ENCODE measurements around the gene SSTR5.
"Not testable (repeated sequence)": the region's sequence is repeated elsewhere in the genome, so short reads cannot be mapped to it uniquely, and the experiment has no call there.

SSTR5 gene

DNA sequence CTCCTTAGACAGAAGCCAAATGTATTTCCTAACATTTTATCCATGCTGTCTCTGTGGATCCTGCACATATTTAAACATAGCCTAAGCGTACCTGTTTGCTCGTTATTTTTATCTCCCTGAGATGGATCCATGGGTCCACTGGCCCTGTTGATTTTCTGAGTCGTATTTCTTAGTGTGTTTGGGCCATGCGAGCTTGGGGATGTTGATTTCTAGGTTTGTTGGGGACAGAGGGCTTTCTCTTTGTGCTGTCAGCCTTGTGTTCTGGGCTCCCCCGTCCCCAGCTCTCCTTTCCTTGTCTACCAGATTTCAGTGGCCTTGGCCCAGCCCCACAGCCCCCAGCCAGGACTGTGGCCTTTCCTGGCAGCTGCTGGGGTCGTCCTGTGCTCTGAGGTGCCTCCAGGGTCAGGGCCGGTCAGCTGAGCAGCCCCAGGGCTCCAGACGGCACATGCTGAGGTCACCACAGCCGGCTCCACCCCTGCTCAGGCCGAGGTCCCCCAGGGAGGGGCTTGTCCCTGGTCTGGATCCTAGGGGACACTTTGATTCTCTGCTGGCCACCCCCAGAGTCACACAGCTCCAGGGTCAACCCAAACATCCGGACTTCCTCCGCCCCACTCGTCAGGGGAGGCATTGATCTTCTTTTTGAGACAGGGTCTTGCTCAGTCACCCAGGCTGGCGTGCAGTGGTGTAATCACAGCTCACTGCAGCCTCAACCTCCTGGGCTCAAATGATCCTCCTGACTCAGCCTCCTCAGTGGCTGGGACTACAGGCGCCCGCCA, 4.4 kb downstream of the SSTR5 start:
- no peak for DNase-seq

DNA sequence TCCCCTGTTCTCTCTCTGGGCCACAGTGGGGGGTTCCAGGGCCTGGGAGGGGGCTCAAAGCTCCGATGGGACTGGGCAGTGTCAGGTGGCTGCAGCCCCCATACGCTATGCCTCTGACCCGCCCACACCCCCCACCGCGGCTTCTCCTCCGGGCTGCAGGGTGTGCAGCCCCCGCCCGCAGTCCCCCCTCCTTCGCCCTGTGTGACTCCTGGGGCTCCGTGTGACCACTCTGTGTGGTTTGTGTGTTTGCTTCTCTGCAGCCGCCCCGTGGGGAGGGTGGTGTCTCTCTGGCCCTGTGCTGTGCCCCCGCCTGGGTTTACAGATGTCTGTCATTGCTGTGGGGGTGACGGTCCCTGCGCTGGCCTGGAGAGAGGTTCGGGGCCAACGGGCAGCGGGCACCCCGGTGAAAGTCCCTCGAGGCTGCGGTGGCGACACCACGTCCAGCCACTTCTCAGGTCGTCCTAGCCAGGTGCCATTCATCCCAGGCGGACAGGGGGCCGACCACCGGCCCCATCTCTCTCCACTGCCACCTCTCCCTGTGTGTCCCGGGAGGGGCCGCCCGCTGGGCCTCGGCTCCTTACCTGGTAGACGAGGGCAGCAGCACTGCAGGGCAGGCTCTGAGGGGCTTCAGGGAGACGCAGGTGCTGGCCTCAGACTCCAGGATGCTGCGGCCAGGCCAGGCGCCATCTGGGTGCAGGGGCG, 5.5 kb downstream of the SSTR5 start:
- no peak for DNase-seq

DNA sequence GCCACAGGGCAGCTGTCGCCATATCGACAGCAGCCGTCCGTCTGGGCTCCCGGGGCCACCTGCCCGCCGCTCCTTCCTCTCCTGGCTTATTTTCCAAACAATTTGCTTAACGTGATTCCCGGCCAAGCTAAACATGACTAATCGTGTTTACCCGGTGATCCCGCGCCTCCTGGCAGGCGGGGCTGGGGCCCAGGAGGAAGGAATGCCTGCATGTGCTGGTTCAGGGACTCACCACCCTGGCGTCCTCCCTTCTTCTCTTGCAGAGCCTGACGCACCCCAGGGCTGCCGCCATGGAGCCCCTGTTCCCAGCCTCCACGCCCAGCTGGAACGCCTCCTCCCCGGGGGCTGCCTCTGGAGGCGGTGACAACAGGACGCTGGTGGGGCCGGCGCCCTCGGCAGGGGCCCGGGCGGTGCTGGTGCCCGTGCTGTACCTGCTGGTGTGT, 6.1 kb downstream of the SSTR5 start:
- no peak for DNase-seq

DNA sequence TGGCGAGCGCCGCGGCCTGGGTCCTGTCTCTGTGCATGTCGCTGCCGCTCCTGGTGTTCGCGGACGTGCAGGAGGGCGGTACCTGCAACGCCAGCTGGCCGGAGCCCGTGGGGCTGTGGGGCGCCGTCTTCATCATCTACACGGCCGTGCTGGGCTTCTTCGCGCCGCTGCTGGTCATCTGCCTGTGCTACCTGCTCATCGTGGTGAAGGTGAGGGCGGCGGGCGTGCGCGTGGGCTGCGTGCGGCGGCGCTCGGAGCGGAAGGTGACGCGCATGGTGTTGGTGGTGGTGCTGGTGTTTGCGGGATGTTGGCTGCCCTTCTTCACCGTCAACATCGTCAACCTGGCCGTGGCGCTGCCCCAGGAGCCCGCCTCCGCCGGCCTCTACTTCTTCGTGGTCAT, 6.8 kb downstream of the SSTR5 start:
- DNase-seq, result no peak

DNA sequence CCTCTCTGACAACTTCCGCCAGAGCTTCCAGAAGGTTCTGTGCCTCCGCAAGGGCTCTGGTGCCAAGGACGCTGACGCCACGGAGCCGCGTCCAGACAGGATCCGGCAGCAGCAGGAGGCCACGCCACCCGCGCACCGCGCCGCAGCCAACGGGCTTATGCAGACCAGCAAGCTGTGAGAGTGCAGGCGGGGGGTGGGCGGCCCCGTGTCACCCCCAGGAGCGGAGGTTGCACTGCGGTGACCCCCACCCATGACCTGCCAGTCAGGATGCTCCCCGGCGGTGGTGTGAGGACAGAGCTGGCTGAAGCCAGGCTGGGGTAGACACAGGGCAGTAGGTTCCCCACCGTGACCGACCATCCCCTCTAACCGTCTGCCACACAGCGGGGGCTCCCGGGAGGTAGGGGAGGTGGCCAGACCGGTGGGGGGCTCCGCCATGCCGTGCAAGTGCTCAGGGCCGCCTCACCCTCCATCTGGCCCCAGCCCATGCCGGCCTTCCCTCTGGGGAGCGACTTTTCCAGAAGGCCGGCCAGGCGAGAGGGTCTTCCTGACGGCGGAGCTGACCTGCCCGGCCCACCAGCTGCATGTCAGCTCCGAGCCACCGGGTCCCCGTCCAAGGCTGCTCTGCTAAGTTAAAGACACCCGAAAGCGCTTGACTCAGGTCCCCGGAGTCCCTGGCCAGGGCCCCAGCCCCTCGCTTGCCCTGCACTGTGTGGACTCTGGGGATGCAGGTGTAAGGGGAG, 7.4 kb downstream of the SSTR5 start:
- DNase-seq, result no peak

DNA sequence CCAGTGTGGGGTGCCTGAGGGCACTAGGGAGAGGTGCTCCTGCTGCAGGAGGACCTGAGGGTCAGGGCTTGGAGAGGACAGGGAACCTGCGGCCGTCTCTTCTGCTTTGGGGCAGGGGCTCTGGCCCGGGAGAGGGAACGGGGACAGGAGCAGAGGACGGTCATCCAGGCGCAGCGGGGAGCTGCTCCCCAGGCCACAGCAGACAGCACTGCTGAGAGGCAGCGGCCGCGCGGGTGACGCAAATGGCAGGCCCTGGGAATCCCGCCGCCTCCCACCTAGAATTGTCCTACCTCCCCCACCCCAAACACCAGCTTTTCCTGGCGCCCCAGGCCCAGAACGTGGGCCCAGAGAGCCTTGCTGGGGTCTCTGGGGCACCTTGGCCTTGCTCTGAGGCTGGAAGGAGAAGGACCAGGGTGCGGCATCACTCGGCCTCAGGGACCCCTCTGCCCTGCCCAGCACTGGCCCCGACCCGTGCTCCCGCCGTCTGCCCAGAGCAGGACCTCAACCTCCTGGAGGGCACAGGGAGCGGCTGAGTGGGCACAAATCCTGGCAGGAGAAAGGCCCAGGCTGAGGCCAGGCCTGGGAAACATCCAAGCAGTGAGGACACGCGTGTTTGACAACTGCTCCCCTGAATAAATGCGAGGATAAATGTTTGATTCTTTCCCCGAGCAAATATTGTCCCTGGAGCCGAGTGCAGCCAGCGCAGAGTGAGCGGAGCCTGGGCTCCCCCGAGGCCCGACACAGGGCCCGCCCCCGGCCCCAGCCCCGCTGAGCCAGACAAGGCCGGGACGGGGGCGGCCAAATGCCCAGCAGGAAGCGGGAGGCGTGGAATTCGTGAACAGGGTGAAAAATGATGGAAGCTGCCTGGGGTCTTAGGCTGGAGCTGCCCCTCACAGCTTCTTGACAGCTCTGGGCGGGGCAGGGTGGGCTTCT, 8.5 kb downstream of the SSTR5 start:
- DNase-seq, result no peak

DNA sequence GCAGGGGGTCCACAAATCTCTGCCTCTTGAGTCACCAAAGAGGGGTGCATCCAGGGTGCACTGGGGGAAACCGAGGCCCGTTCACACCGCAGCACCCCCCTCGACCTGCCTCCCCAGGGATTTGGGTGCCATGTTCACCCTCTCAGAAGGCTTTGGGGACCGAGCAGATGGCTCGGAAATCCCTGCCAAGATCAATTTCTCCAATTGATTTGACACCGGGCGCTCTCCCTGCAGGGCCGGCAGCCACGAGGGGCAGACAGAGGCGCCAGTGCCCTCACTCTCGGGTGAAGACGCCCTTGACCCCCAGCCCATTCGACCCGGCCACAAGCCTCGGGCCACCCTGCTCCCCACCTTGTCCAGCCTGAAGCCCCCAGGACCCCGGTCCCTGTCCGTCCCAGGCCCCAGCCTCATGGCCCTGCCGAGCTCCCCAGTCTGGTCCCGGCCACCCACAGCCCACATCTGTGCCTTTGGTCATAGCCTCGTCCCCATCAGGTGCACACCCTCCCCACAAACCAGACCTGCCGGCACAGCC, 9.3 kb downstream of the SSTR5 start:
- DNase-seq, result no peak

DNA sequence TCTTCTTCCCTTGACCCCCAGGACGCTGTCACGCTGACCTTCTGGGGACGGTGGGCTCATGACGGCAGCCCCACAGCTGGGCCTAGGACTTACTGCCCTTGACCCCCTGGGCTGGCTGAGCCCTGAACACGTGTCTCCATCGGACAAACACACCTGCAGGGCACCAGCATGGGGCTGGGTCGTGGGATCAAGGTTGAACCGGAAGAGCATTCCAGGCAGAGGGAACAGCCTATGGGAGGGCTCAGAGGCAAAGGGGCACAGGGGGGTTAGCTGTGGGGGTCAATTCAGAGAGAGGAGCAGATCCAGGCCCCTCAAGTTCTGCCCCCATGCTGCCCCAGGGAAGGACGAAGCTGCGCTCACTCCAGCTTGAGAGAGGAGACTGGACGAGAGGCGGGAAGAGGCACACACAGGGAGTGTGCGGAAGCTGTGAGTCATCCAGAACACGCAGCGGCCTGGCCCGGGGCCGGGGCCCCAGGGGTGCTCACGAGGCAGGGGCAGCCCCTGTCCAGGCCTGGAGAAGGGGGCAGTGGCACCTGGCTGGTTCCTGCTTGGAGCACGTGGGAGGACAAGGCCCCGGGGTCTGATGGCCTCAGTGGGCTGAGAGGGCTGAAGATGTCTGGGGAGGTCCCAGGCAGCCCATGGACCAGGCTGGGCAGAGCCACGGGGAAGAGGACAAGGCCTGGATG, 9.9 kb downstream of the SSTR5 start:
- no peak for DNase-seq

DNA sequence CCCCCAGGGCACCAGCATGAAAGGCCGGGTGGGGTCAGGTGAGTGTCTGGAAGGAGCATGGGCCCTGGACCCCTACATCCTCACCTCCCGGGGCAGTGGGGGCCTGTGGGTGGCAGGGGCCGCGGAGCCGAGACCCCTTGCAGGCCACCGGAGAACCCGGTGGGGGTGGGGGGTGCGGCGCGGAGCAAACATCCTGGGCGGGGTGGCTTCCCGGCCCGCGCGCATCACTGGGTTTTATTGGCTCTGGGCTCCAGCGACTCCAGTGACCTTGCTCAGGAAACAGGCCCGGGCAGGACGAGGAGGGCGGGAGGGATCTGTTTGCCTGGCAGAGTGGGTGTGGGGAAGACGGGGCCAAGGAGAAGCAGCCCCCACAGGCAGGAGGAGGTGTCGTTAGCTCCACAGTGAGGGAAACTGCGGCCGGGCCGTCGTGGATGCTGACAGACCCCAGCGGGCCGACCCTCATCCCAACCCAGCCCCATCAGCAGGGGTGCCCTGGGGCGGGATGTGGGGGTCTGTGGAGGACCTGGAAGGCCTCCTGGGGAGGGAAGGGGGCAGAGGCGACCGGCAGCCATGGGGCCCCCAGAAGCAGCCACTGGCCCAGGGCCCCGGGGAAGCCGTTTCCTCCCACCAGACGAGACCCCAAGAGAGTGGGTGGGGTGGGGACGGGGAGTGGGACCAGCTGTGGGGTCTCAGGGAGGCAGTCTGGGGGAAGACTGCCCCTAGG, 10.6 kb downstream of the SSTR5 start:
- no peak for DNase-seq

DNA sequence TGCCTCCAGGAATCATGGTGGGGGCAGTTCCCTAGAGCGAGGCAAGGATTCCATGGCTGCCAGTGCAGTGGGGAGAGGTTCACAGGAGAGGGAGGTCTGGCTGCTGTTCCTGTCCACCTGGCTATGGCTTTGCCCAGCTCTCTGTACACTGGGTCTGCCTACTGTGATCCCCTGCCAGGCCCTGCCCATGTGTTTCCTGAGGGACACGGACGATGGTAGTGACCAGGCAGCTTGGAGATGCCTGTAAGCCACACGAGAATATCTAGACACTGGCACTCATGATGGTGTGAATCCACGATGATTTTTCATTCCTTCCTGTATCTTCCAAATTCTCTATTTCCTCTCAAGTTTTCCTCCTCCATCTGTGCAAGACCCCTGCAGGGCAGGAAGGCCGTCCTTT, 12.4 kb downstream of the SSTR5 start:
- no peak for DNase-seq

DNA sequence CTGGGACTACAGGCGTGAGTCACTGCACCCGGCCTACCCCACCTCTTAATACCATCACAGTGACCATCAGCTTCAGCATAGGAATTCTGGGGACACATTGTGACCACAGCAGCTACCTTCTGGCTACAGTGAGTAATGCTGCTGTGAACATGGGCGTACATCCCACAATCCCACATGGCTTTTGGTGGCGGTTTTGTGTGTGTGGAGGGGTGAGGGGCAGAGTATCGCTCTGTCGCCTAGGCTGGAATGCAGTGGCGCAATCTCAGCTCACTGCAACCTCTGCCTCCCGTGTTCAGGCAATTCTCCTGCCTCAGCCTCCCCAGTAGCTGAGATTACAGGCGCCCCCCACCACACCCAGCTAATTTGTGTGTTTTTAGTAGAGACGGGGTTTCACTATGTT, 13.9 kb downstream of the SSTR5 start:
- DNase-seq, result not testable (repeated sequence)

DNA sequence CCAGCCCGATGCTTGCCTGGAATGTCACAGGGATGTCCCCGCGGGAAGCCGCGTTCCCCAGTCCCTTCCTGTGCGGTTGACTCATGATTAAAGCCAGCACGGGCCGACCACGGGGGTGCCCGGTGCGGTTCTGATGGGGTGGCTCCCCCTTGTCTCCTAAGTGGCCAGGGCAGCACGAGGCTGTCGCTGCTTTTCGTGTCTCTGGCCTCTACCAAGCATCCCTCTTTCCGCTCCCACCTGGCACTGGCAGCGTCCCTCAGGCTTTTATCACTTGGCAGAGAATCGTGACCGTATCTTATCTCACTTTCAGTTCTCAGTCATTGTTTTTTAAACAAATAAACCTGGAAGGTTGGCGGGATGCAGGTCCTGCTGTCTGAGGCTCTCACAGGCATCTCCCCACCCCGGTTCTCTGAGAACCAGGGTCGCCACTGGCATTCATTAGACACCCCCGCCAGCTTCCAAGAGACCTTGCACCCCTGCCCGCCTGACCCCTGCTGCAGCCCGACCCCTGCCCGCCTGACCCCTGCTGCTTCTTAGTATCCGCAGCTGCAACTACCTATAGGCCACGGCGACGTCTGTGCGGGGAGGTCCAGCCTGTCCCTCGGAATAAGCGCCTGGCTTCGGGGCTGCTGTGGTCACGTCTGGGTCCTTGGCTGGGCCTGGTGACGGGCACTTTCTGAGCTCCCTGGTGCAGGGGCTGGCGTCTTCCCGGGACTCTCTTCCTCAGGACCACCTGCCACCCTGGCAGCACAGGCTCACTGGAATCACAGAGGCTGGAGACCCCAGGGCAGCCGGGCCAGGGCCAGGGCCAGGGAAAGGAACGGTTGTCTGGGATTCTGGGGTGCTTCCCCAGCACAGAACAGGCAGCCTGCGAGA, 16.0 kb downstream of the SSTR5 start:
- DNase-seq, result no peak

DNA sequence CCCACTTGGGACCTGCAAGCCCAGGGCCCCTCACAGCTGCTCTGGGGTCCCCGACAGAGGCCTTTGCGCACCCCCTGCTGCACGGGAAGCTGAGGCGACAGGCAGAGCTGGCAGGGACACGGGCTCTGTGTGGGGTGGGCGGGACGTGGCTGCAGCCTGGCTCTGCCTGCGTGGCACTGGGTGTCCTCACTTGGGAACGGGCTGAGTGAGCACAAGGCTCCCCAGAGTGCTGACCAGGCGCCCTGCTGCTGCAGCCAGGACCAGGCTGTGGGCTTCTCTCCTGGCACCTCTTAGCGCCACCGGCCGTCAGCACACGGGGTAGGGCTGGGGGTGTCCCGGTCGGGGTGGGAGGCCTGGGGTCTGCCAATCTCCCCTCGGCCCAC, 16.9 kb downstream of the SSTR5 start:
- no peak for DNase-seq

DNA sequence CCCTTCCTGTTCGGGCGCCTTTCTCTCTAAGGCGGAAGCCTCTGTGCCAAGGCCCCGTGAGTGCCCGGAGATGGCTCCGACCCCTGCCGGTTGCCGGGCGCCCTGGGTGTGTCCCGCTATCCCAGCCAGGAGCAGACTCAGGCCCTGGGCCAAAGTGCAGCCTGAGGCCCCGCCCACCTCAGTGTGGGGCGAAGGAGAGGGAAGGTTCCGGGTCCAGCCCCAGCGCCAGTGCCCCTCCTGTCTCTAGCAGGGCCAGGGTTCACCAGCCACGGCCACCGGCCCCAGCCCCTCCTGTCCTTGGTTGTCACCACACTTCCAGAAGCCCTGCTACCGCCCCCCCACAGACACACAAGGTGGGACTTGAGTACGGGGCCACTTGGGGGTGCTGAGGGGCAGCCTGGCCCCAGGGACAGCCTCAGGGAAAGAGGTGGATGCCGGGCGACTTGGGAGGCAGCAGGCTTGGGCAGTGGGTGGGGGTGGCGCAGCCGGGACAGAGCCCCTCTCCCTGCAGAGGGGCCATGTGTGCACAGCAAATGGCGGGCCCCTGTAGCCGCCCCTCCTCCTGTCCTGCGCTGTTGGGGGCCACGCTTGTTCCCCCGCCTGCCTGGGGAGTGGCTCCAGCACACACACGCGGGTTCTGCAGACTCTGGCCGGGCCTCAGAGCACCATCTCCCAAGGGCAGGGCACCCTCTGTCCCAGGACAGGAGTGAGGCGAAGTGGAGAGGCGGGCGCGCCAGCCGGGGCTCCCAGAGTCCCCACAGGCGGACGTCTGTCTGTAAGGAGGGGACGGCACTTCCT, 17.5 kb downstream of the SSTR5 start:
- no peak for DNase-seq

DNA sequence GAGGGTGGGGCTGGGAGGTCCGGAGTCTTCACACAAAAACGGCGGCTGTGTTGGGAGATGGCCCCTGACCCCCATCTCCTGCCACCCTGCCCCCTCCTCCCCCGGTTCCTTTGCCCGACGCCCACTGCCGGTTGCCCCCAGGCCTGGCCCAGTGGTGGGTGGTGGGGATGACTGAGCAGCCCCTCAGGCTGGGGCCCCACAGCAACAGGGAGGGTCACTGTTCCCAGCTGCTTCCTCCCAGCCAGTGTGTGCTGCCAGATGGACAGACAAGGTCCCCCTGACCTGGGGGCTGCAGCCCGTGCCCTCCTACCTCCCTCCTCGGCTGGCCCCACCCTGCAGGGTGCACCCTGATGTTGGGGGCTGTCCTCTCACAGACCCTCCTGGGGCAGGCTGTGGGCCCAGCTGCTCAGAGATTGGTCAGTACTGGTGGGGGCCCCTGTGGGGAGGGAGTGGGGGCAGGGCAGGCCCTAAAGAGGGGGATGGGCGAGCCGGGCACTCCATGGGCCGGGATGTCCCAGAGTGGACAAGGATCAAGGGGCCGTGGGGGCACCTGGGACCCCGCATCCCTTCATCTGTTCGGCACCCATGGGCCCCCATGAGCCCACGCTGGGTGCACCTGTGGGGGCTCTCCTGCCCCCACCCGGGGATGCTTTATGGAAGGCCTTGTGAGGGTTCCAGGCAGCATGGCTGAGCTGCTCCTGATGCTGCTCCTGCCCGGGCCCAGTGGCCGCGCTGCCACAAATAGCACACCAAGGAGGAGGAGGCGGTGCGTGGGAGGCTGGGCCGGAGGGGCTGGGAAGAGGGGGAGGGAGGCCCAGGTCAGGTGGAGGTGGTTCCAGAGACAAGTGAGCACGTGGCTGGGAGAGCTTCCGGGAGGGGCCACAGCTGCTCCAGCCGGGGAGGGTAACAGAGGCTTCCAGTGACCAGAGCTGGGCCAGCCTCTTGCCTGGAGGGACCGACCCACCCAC, 18.4 kb downstream of the SSTR5 start:
- no peak for DNase-seq

DNA sequence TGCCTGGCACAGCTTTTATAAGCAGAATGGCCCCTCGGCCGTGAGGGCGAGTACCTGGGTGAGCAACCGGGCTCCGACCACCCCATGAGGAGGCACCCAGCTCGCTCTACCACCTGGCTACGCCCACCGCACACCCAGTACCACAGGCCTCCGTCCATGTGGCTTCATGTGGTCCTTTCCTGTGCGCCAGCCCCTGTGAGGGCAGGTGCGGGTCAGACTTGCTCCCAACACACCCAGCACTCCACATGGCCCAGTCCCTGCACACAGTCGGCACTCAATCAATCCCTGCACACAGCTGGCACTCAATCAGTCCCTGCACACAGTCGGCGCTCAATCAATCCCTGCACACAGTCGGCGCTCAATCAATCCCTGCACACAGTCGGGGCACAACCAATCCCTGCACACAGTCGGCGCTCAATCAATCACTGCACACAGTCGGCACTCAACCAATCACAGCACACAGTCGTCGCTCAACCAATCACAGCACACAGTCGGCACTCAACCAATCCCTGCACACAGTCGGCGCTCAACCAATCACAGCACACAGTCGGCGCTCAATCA, 19.5 kb downstream of the SSTR5 start:
- DNase-seq, result no peak

DNA sequence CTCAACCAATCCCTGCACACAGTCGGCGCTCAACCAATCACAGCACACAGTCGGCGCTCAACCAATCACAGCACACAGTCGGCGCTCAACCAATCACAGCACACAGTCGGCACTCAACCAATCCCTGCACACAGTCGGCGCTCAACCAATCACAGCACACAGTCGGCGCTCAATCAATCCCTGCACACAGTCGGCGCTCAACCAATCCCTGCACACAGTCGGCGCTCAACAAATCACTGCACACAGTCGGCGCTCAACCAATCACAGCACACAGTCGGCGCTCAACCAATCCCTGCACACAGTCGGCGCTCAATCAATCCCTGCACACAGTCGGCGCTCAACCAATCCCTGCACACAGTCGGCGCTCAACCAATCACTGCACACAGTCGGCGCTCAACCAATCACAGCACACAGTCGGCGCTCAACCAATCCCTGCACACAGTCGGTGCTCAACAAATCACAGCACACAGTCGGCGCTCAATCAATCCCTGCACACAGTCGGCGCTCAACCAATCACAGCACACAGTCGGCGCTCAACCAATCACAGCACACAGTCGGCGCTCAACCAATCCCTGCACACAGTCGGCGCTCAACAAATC, 20.2 kb downstream of the SSTR5 start:
- not testable (repeated sequence) for DNase-seq

All from activated effector memory CD4-positive, alpha-beta T cell treated with Interleukin-2 at 50 U/mL for 16 hours (primary cell).